PC-9 (cell line): ENCODE results near the gene METTL26. TPM values are rescaled to one million over a fixed set of nuclear protein-coding genes. Genes with fewer than 3 reads are reported as not detected.
A peak's percentile ranks its signal among the peaks of the same experiment; 100 is the strongest.

Source experiments
- BruUV-seq: library from RNA; stranded (reverse); fragments of 400-500 nt; replicated peaks from 2 replicates; lab custom pipeline; 2021; lab: Mats Ljungman, UMichigan
- CTCF ChIA-PET: fragments of 300-600 bp; sonication (Branson Sonifier 250); formaldehyde crosslinking; loops from one replicate; lab custom pipeline; 2022; ENCODE audit warnings: antibody characterized with exemption; lab: Charles Lee
- POLR2A ChIA-PET: fragments of 300-600 bp; sonication (Branson Sonifier 250); formaldehyde crosslinking; loops from one replicate; lab custom pipeline; 2022; ENCODE audit warnings: antibody characterized with exemption; ENCODE audit not compliant: unreplicated experiment; lab: Charles Lee
- DNase-seq, 2 experiments: peaks; one replicate each; pipeline versions ENCODE4 v3.0.0 to v3.0.0-alpha.2; 2015 to 2022; ENCODE audit warnings: mixed read lengths in 1 of 2
- H2AFZ ChIP-seq: fragments of 200-600 bp; sonication (generic); 2 replicates; pipeline ENCODE4 v1.8.1; 2017; ENCODE audit warnings: antibody characterized with exemption
- H3F3A ChIP-seq: fragments of 200-600 bp; sonication (generic); 2 replicates; pipeline ENCODE4 v1.8.1; 2017; ENCODE audit warnings: antibody characterized with exemption, mild to moderate bottlenecking, low read depth; ENCODE audit not compliant: insufficient read depth
- H3K27ac ChIP-seq: fragments of 200-600 bp; sonication (generic); 2 replicates; pipeline ENCODE4 v1.6.1; 2016; ENCODE audit warnings: mixed run types
- H3K27me3 ChIP-seq: fragments of 200-600 bp; sonication (generic); 2 replicates; pipeline ENCODE4 v1.6.1; 2016; ENCODE audit warnings: low read depth, mixed run types; ENCODE audit not compliant: insufficient read depth
- H3K36me3 ChIP-seq: fragments of 200-600 bp; sonication (generic); 2 replicates; pipeline ENCODE4 v1.6.1; 2016; ENCODE audit warnings: low read depth, mixed run types
- H3K4me1 ChIP-seq: fragments of 200-600 bp; sonication (generic); replicated peaks from 2 replicates; pipeline ENCODE4 v1.6.1; 2016; ENCODE audit warnings: mixed run types; ENCODE audit not compliant: insufficient read depth
- H3K4me2 ChIP-seq: fragments of 200-600 bp; sonication (generic); 2 replicates; pipeline ENCODE4 v1.6.1; 2017; ENCODE audit warnings: mixed run types
- H3K4me3 ChIP-seq: fragments of 200-600 bp; sonication (generic); 2 replicates; pipeline ENCODE4 v1.6.1; 2016; ENCODE audit warnings: mixed run types
- H3K79me2 ChIP-seq: fragments of 200-600 bp; sonication (generic); 2 replicates; pipeline ENCODE4 v1.6.1; 2017; ENCODE audit warnings: low read depth, mixed run types
- H3K9me2 ChIP-seq: fragments of 200-600 bp; sonication (generic); 2 replicates; pipeline ENCODE4 v1.8.1; 2017; ENCODE audit warnings: mild to moderate bottlenecking; ENCODE audit not compliant: insufficient read depth
- H3K9me3 ChIP-seq: fragments of 200-600 bp; sonication (generic); 2 replicates; pipeline ENCODE4 v1.8.1; 2016; ENCODE audit warnings: low read depth; ENCODE audit not compliant: insufficient read depth
- H4K20me1 ChIP-seq: fragments of 200-600 bp; sonication (generic); 2 replicates; pipeline ENCODE4 v1.8.1; 2017; ENCODE audit not compliant: insufficient read depth
- EZH2 ChIP-seq: fragments of 200-600 bp; sonication (generic); IDR thresholded peaks from 2 replicates; pipeline ENCODE4 v1.8.0; 2017; ENCODE audit warnings: antibody characterized with exemption, low read depth
- intact Hi-C: fragments of 100-400 bp; cut with micrococcal nuclease; formaldehyde crosslinking; loops from one replicate; pipeline ENCODE4 v1.10.0; 2022; ENCODE audit not compliant: unreplicated experiment
- total RNA-seq: library from RNA; stranded (reverse); gene quantifications from 2 replicates; pipeline ENCODE4 v1.2.3, GENCODE V29; 2021
- TF ChIP-seq, protein P1 (sequence below): fragments of 200-600 bp; sonication (generic); conservative IDR thresholded peaks from 2 replicates; pipeline ENCODE4 v1.6.1; 2017; ENCODE audit warnings: mixed run types, antibody characterized with exemption, mild to moderate bottlenecking, moderate library complexity

METTL26 gene
- total RNA-seq, 1 experiment from 2014 or later, result 144 TPM

DNA sequence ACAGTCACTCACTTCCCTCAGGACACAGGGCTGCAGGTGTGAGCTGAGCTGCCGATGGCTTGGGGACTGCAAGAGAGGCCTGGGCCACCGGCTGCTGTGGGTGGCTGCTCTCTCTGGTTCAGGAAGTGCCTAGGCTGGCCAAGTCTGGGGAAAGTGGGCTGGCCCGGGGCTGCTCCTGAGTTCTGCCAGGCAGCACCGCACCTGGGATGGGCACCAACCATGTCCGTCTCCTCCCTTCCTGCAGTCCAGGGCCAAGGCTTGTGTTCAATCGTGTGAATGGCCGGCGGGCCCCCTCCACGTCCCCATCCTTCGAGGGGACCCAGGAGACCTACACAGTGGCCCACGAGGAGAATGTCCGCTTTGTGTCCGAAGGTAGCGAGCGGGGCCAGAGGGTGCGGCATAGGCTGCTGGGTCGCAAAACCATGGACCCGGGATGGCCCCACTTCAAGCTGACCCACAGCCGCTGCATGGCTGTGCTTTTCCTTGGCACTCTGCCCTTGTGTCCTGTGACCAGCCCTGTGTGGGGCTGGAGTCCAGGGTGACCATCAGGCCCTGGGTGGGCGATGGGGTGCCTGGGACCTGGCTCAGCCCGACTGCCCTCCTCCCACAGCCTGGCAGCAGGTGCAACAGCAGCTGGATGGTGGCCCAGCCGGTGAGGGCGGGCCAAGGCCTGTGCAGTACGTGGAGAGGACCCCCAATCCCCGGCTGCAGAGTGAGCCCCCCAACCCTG, 11.2 kb upstream of the METTL26 start:
- H3K27ac ChIP-seq, result no peak overlapping the region
- peaks cover 33% of the 10 kb centered on the region for H3F3A ChIP-seq
- H3K4me1 ChIP-seq, result peaks cover 65% of the 10 kb centered on the region
- peak overlapping the region; percentile 92 for H3K4me2 ChIP-seq
- H3K27me3 ChIP-seq, result no peaks in the 10 kb centered on the region
- TF ChIP-seq, protein P1, sequence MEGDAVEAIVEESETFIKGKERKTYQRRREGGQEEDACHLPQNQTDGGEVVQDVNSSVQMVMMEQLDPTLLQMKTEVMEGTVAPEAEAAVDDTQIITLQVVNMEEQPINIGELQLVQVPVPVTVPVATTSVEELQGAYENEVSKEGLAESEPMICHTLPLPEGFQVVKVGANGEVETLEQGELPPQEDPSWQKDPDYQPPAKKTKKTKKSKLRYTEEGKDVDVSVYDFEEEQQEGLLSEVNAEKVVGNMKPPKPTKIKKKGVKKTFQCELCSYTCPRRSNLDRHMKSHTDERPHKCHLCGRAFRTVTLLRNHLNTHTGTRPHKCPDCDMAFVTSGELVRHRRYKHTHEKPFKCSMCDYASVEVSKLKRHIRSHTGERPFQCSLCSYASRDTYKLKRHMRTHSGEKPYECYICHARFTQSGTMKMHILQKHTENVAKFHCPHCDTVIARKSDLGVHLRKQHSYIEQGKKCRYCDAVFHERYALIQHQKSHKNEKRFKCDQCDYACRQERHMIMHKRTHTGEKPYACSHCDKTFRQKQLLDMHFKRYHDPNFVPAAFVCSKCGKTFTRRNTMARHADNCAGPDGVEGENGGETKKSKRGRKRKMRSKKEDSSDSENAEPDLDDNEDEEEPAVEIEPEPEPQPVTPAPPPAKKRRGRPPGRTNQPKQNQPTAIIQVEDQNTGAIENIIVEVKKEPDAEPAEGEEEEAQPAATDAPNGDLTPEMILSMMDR, result no peak
- TF ChIP-seq EZH2, result no peak
- ChIA-PET POLR2A (interaction anchor here (0.6 kb wide), 1 partner anchor 13 kb away, joined by 3 read pairs; no protein-coding TSS in a partner anchor), CTCF (interaction anchor here (0.6 kb wide), 1 partner anchor 265 kb away, joined by 7 read pairs; no protein-coding TSS in a partner anchor)
- BruUV-seq, result no TSS peak
- no peaks in the 10 kb centered on the region for H3K9me3 ChIP-seq
- no peak overlapping the region; the same call in 1 of the 2 replicates for H3K4me3 ChIP-seq
- no peaks in the 10 kb centered on the region for H3K36me3 ChIP-seq
- peaks cover 17% of the 10 kb centered on the region; the same call in 1 of the 2 replicates for H4K20me1 ChIP-seq
- intact Hi-C loops, result loop anchor here (10.0 kb wide), 1 partner anchor 263 kb away; the partner anchor contains the start of gene PGAP6
- DNase-seq, result no peak
- H3K79me2 ChIP-seq, result peaks cover 69% of the 10 kb centered on the region
- no peaks in the 10 kb centered on the region for H3K9me2 ChIP-seq
- no peak overlapping the region for H2AFZ ChIP-seq

DNA sequence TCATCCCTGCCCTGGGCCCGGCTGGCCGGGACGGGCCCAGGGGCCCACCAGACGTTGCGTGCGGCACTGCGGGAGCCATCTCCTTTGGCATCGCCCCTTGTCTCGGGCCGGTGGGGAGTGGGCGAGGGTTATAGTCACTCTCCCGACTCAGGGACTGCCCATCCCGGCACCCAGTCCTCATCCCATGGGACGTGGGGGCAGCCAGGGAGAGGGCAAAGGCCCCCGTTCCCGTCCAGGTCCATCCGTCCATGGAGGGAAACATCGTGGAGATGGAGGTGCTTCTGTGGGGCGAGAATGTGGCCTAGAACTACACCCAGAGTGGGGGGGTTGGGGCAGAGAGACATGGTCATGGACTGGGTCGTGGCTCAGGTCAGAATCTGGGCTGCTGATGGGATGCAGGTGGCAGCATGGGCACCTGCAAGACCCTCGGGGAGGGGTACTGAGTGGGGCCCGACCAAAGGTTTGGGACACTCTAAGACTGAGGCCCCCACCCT, 10.6 kb upstream of the METTL26 start:
- H3K4me2 ChIP-seq, result peak overlapping the region; percentile 97; the same call in 1 of the 2 replicates
- peak overlapping the region; percentile 65 for H3K27ac ChIP-seq
- ChIA-PET CTCF (no interaction called here), POLR2A (no interaction called here)
- peaks cover 17% of the 10 kb centered on the region; the same call in 1 of the 2 replicates for H4K20me1 ChIP-seq
- H3K36me3 ChIP-seq, result no peaks in the 10 kb centered on the region
- no peaks in the 10 kb centered on the region for H3K9me3 ChIP-seq
- peaks cover 69% of the 10 kb centered on the region for H3K79me2 ChIP-seq
- no peak for DNase-seq
- no TSS peak for BruUV-seq
- intact Hi-C loops, result loop anchor here (10.0 kb wide), 1 partner anchor 262 kb away; the partner anchor contains the start of gene PGAP6
- no peaks in the 10 kb centered on the region for H3K9me2 ChIP-seq
- no peaks in the 10 kb centered on the region for H3K27me3 ChIP-seq
- no peak overlapping the region for H3K4me3 ChIP-seq
- no peak for TF ChIP-seq EZH2
- TF ChIP-seq, protein P1, result no peak
- H3F3A ChIP-seq, result peaks cover 33% of the 10 kb centered on the region
- peaks cover 65% of the 10 kb centered on the region for H3K4me1 ChIP-seq
- H2AFZ ChIP-seq, result no peak overlapping the region

DNA sequence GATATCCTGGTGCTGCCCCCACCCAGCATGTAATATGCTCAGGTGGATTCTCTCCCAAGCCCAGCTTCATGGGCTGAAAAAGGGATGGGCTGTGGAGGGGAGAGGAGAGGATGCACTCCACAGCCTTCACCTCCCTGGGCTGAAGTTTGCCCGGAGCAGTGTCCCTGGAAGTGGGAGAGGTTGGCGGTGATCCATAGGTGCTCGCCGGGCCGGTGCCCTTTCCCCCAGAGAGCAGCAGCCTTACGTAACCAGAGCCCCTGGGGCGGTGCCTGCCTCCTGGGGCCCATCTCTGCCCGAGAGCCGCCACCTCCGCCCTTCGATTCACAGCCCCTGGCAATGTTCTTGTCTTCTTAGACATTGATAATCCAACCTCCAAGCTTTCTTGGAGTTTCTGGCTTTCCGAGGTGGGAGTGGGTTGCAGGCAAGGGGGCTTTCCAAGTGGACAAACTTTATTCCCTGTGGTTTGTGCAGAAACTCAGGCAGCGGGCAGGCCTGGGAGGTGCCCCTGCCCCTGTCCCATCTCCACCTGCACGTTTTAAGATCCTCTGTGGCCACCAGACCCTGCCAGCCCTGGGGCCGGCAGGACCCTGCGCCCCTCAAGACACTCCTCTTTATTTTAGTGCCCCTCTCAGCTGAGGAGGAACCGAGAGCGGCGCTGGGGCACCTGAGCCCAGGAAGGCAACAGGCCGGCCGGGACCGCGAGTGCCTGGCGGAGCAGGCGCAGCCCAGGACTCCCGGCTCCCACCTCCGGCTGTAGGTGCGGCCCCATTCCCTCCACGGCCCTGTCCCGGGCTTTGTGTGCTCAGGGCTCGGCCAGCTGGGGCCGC, 10.0 kb upstream of the METTL26 start:
- Histone ChIP-seq H3K4me3 (peak overlapping the region; percentile 26; the same call in 1 of the 2 replicates), H3K79me2 (peaks cover 69% of the 10 kb centered on the region), H3K27me3 (no peaks in the 10 kb centered on the region), H3K4me1 (peaks cover 65% of the 10 kb centered on the region), H4K20me1 (peaks cover 17% of the 10 kb centered on the region; the same call in 1 of the 2 replicates), H3K4me2 (peak overlapping the region; percentile 97), H3K9me2 (no peaks in the 10 kb centered on the region), H3K9me3 (no peaks in the 10 kb centered on the region), H3K36me3 (no peaks in the 10 kb centered on the region), H3F3A (peaks cover 33% of the 10 kb centered on the region), H2AFZ (no peak overlapping the region), H3K27ac (peak overlapping the region; percentile 65)
- CTCF ChIA-PET, result interaction anchor here (0.5 kb wide), 1 partner anchor 123 kb away, joined by 4 read pairs; no protein-coding TSS in a partner anchor
- DNase-seq, result peak; percentile 66 to 94
- POLR2A ChIA-PET, result no interaction called here
- intact Hi-C loops, result loop anchor here (10.0 kb wide), 1 partner anchor 261 kb away; the partner anchor contains the start of gene PGAP6
- BruUV-seq, result no TSS peak
- TF ChIP-seq, protein P1, result no peak
- no peak for TF ChIP-seq EZH2
